Ovary (tissue), 3 donors: Measurements from ENCODE around the gene TAS2R40.

Experiments used
- EP300 ChIP-seq: sonication (generic); formaldehyde crosslinking; IDR thresholded peaks from one replicate; pipeline ENCODE4 v1.6.1; 2017; ENCODE audit warnings: antibody characterized with exemption
- POLR2A ChIP-seq: fragments of 450-650 bp; IDR thresholded peaks from one replicate; pipeline ENCODE4 v1.6.1; 2017; ENCODE audit warnings: antibody characterized with exemption, mild to moderate bottlenecking, moderate library complexity
- TF ChIP-seq, protein P1 (sequence below), 3 donors: fragments of 450-650 bp in 2 of 3; fragments of 200-600 bp in 1 of 3; IDR thresholded peaks; one replicate each; pipeline versions ENCODE4 v1.5.1 to v1.8.0; 2016 to 2022; ENCODE audit warnings: antibody characterized with exemption in 3 of 3, mild to moderate bottlenecking in 1 of 3
- donor health status: DM: no; HTN: no; CAD: no.

DNA sequence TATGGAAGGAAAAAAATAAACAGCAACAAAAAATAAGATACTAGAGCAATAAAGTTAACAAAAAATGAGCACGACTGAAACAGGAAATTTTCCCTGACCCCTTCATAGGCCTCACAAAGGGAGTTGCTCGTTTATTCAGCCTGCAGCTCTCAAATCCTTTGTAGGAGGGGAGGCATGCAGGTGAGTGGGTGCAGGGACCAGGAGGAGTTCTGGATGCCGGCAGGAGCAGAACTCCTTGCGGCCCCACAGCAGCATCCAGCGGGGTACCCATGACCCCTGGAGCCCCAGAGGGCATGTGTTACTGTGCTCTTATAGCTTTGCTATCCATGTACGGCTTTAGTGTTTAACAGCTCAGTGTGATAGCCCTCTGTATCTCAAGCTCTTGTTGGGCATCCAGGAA is 32.8 kb upstream of the TAS2R40 start:
- TF ChIP-seq, protein P1, sequence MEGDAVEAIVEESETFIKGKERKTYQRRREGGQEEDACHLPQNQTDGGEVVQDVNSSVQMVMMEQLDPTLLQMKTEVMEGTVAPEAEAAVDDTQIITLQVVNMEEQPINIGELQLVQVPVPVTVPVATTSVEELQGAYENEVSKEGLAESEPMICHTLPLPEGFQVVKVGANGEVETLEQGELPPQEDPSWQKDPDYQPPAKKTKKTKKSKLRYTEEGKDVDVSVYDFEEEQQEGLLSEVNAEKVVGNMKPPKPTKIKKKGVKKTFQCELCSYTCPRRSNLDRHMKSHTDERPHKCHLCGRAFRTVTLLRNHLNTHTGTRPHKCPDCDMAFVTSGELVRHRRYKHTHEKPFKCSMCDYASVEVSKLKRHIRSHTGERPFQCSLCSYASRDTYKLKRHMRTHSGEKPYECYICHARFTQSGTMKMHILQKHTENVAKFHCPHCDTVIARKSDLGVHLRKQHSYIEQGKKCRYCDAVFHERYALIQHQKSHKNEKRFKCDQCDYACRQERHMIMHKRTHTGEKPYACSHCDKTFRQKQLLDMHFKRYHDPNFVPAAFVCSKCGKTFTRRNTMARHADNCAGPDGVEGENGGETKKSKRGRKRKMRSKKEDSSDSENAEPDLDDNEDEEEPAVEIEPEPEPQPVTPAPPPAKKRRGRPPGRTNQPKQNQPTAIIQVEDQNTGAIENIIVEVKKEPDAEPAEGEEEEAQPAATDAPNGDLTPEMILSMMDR (IDR thresholded peaks at IDR 0.05), result no peak
- TF ChIP-seq POLR2A, result no peak
- TF ChIP-seq EP300, result no peak
